Prostate gland (tissue), 2 donors: ENCODE data around the gene ENAH. TPM values are rescaled to one million over a fixed set of nuclear protein-coding genes. Genes with fewer than 3 reads are reported as not detected.

ENCODE experiments used
- DNase-seq: peaks from one replicate; pipeline ENCODE4 v3.0.0-alpha.2; 2019; ENCODE audit warnings: low spot score
- H3K27ac ChIP-seq, 2 donors: fragments of 200-600 bp; sonication (generic); 2 replicates each; pipeline ENCODE4 v1.5.1; 2017 to 2019
- H3K27me3 ChIP-seq: fragments of 200-600 bp; sonication (generic); replicated peaks from 2 replicates; pipeline ENCODE4 v1.5.1; 2019; ENCODE audit not compliant: insufficient read depth
- H3K36me3 ChIP-seq, 2 donors: fragments of 200-600 bp; sonication (generic); 1 replicate in 1 of 2; 2 replicates in 1 of 2; pipeline versions ENCODE4 v1.5.1 to v1.8.1; 2017 to 2019
- H3K4me1 ChIP-seq: fragments of 200-600 bp; sonication (generic); replicated peaks from 2 replicates; pipeline ENCODE4 v1.5.1; 2019
- H3K4me3 ChIP-seq, 2 donors: fragments of 200-600 bp; sonication (generic); 2 replicates each; pipeline ENCODE4 v1.5.1; 2017 to 2019
- H3K9me3 ChIP-seq: fragments of 200-600 bp; sonication (generic); 2 replicates; pipeline ENCODE4 v1.5.1; 2017
- POLR2A ChIP-seq: fragments of 450-650 bp; IDR thresholded peaks from one replicate; pipeline ENCODE4 v1.6.1; 2016; ENCODE audit warnings: antibody characterized with exemption, mild to moderate bottlenecking
- POLR2AphosphoS5 ChIP-seq: sonication (generic); formaldehyde crosslinking; IDR thresholded peaks from one replicate; pipeline ENCODE4 v1.6.1; 2017; ENCODE audit warnings: antibody characterized with exemption
- WGBS: methylation state at CpG from one replicate; pipeline ENCODE4 v1.1.5; 2018; 5-methylcytosine and 5-hydroxymethylcytosine counted together
- intact Hi-C: fragments of 100-400 bp; cut with DNase I; formaldehyde crosslinking; loops from one replicate; pipeline ENCODE4 v1.14.2; 2022
- total RNA-seq, 2 donors: library from RNA; depleted of rRNA; stranded (reverse); fragments of >200 nt; gene quantifications; one replicate each; pipeline ENCODE4 v1.1.0, GENCODE V29; 2016
- TF ChIP-seq, protein P1 (sequence below), 4 experiments: fragments of 200-600 bp in 2 of 4; fragments of 450-650 bp in 2 of 4; sonication (generic) in 2 of 4; IDR thresholded peaks; 1 replicate in 3 of 4; 2 replicates in 1 of 4; pipeline ENCODE4 v1.5.1; 2016 to 2019; ENCODE audit warnings: antibody characterized with exemption in 4 of 4, mild to moderate bottlenecking in 2 of 4, moderate library complexity in 2 of 4

The ENAH gene
- total RNA-seq, 2 donors from 2014 or later = 36.4 to 93.6 TPM

GRCh38 chr1:225581186-225581585, 71.7 kb downstream of the ENAH start:
- DNase-seq = no peak

GRCh38 chr1:225580238-225581099, 72.5 kb downstream of the ENAH start:
- 73% methylated on average over 17 of the region's 17 CpGs for WGBS
- no peaks in the 10 kb centered on the region for H3K27me3 ChIP-seq

More at GRCh38 chr1:225581186-225581585, 71.7 kb downstream of the ENAH start:
- Histone ChIP-seq H3K27me3 (no peaks in the 10 kb centered on the region), H3K9me3 (no peaks in the 10 kb centered on the region), H3K4me1 (no peaks in the 10 kb centered on the region), H3K4me3 (no peak overlapping the region), H3K36me3 (no peaks in the 10 kb centered on the region), H3K27ac (no peak overlapping the region)
- WGBS = 19% methylated on average over 3 of the region's 3 CpGs
- intact Hi-C loops = no loop called here
- TF ChIP-seq POLR2A (no peak), POLR2AphosphoS5 (no peak)
- TF ChIP-seq, protein P1, sequence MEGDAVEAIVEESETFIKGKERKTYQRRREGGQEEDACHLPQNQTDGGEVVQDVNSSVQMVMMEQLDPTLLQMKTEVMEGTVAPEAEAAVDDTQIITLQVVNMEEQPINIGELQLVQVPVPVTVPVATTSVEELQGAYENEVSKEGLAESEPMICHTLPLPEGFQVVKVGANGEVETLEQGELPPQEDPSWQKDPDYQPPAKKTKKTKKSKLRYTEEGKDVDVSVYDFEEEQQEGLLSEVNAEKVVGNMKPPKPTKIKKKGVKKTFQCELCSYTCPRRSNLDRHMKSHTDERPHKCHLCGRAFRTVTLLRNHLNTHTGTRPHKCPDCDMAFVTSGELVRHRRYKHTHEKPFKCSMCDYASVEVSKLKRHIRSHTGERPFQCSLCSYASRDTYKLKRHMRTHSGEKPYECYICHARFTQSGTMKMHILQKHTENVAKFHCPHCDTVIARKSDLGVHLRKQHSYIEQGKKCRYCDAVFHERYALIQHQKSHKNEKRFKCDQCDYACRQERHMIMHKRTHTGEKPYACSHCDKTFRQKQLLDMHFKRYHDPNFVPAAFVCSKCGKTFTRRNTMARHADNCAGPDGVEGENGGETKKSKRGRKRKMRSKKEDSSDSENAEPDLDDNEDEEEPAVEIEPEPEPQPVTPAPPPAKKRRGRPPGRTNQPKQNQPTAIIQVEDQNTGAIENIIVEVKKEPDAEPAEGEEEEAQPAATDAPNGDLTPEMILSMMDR (IDR thresholded peaks at IDR 0.05) = no peak

DNA sequence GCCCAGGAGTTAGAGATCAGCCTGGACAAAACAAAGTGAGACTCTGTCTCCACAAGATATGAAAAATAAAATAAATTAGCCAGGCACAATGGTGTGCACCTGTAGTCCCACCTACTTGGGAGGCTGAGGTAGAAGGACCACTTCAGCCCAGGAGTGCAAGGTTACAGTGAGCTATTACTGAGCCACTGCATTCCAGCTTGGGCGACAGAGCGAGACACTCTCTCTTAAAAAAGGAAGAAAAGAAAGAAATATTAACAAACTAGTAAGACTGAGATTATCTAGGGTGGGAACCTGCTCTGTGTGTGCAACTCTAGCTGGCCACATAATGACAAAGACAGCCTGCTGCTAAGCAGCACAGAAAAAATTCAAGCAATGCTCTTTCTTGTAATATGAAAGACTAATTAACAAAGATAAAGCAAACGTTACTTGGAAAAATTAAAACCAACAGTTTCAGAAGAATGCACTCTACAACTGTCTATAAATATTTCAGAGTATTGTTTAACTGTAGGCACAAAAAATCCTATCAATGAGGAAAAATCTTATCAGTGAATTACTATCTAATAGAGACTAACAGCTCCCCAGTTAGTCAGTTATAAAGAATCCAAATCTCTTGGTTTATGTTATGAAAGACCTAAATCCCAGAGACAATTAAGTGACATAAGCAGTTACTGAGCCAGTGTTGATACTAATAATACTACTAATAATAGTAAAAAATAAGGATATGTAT, 74.5 kb downstream of the ENAH start:
- Histone ChIP-seq H3K27me3 (no peaks in the 10 kb centered on the region), H3K27ac (no peak overlapping the region), H3K9me3 (no peaks in the 10 kb centered on the region), H3K4me1 (no peaks in the 10 kb centered on the region), H3K36me3 (no peaks in the 10 kb centered on the region), H3K4me3 (no peak overlapping the region)
- TF ChIP-seq, protein P1 (IDR thresholded peaks at IDR 0.05) = no peak
- no peak for TF ChIP-seq POLR2AphosphoS5
- TF ChIP-seq POLR2A = no peak
- no peak for DNase-seq
- WGBS = 59% methylated on average over 3 of the region's 3 CpGs
- intact Hi-C loops = no loop called here

More at GRCh38 chr1:225580238-225581099, 72.5 kb downstream of the ENAH start:
- Histone ChIP-seq H3K36me3 (no peaks in the 10 kb centered on the region), H3K27ac (no peak overlapping the region), H3K4me3 (no peak overlapping the region), H3K4me1 (no peaks in the 10 kb centered on the region), H3K9me3 (no peaks in the 10 kb centered on the region)
- DNase-seq = no peak
- TF ChIP-seq, protein P1 (IDR thresholded peaks at IDR 0.05) = no peak
- no peak for TF ChIP-seq POLR2AphosphoS5
- TF ChIP-seq POLR2A = no peak
- intact Hi-C loops = no loop called here

DNA sequence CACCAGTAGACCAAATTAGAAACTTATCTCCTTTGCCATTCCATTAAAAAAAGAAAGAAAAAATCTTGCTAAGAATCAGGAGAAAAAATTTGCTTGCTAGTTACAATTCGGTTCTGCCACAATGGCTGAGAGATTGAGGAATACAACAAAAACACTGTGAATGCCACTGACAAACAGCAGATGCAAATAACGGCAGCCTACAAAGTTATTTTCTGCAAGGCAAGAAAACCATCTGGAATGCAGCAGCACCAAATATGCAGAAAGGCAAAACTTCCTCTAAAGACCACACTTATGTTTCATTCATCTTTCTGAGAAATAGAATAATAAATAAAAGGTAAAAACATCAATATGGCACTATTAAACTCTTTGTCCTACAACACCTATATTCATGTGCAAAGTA, 75.7 kb downstream of the ENAH start:
- intact Hi-C loops = no loop called here
- DNase-seq = no peak
- TF ChIP-seq, protein P1 (IDR thresholded peaks at IDR 0.05) = no peak
- TF ChIP-seq POLR2A = no peak
- no peak for TF ChIP-seq POLR2AphosphoS5
- WGBS = 53% methylated on average over 2 of the region's 2 CpGs
- Histone ChIP-seq H3K27ac (no peak overlapping the region), H3K4me1 (no peaks in the 10 kb centered on the region), H3K4me3 (no peak overlapping the region), H3K27me3 (no peaks in the 10 kb centered on the region), H3K9me3 (no peaks in the 10 kb centered on the region), H3K36me3 (no peaks in the 10 kb centered on the region)
